Omental fat pad (tissue), 4 donors: ENCODE results near the gene ZGPAT. TPM values are rescaled to one million over a fixed set of nuclear protein-coding genes. Genes with fewer than 3 reads are reported as not detected.
A peak's percentile ranks its signal among the peaks of the same experiment; 100 is the strongest.

Source experiments
- ATAC-seq: fragments of 150-250 bp; one replicate; pipeline ENCODE4 v1.9.1; 2016; ENCODE audit warnings: mild to moderate bottlenecking, moderate library complexity; ENCODE audit not compliant: low FRiP score
- DNase-seq: peaks from one replicate; pipeline ENCODE4 v3.0.0-alpha.2; 2019; ENCODE audit warnings: low spot score
- total RNA-seq, 4 donors: library from RNA; depleted of rRNA; stranded (reverse); fragments of >200 nt; gene quantifications; one replicate each; pipeline ENCODE4 v1.1.0, GENCODE V29; 2016
- TF ChIP-seq, protein P1 (sequence below), 3 donors: fragments of 450-650 bp; IDR thresholded peaks; one replicate each; pipeline ENCODE4 v1.5.1; 2016 to 2017; ENCODE audit warnings: antibody characterized with exemption in 3 of 3, mild to moderate bottlenecking in 3 of 3, moderate library complexity in 2 of 3

The ZGPAT gene
- total RNA-seq, 4 donors from 2014 or later = 13.2 to 34.5 (median 20.6) TPM

DNA sequence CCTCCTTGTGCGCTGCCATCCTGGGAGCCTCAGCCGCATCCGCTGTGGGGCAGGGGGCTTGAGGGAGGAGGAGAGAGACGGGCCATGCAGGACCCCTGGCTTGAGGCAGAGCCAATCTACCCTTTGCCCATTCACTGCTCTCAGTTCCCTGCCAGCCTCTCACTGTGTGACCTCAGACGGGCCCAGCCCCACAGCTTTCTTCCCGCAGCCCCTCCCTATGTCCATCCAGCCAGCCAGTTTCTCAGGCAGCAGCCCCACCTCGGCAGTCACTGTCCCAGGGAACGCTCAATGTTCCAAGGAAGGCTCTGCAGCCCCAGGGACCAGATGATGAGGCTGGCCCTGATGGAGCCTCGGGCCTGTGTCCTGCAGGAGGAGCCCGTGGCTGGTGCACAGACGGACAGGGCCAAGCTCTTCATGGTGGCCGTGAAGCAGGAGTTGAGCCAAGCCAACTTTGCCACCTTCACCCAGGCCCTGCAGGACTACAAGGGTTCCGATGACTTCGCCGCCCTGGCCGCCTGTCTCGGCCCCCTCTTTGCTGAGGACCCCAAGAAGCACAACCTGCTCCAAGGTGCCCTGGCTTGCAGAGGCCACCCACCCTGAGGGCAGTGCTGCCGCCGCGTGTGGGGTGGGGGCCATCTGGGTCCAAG is 15.3 kb upstream of the ZGPAT start:
- ATAC-seq (no peak), DNase-seq (no peak)
- TF ChIP-seq, protein P1, sequence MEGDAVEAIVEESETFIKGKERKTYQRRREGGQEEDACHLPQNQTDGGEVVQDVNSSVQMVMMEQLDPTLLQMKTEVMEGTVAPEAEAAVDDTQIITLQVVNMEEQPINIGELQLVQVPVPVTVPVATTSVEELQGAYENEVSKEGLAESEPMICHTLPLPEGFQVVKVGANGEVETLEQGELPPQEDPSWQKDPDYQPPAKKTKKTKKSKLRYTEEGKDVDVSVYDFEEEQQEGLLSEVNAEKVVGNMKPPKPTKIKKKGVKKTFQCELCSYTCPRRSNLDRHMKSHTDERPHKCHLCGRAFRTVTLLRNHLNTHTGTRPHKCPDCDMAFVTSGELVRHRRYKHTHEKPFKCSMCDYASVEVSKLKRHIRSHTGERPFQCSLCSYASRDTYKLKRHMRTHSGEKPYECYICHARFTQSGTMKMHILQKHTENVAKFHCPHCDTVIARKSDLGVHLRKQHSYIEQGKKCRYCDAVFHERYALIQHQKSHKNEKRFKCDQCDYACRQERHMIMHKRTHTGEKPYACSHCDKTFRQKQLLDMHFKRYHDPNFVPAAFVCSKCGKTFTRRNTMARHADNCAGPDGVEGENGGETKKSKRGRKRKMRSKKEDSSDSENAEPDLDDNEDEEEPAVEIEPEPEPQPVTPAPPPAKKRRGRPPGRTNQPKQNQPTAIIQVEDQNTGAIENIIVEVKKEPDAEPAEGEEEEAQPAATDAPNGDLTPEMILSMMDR (IDR thresholded peaks at IDR 0.05) = no peak

GRCh38 chr20:63693083-63693732 is 14.6 kb upstream of the ZGPAT start:
- ATAC-seq (no peak), DNase-seq (no peak)
- TF ChIP-seq, protein P1 (IDR thresholded peaks at IDR 0.05) = no peak

- DNase-seq = no peak
- TF ChIP-seq, protein P1 (IDR thresholded peaks at IDR 0.05) = no peak
- ATAC-seq = no peak
These were observed 13.9 kb upstream of the ZGPAT start for GRCh38 chr20:63693733-63694583.

DNA sequence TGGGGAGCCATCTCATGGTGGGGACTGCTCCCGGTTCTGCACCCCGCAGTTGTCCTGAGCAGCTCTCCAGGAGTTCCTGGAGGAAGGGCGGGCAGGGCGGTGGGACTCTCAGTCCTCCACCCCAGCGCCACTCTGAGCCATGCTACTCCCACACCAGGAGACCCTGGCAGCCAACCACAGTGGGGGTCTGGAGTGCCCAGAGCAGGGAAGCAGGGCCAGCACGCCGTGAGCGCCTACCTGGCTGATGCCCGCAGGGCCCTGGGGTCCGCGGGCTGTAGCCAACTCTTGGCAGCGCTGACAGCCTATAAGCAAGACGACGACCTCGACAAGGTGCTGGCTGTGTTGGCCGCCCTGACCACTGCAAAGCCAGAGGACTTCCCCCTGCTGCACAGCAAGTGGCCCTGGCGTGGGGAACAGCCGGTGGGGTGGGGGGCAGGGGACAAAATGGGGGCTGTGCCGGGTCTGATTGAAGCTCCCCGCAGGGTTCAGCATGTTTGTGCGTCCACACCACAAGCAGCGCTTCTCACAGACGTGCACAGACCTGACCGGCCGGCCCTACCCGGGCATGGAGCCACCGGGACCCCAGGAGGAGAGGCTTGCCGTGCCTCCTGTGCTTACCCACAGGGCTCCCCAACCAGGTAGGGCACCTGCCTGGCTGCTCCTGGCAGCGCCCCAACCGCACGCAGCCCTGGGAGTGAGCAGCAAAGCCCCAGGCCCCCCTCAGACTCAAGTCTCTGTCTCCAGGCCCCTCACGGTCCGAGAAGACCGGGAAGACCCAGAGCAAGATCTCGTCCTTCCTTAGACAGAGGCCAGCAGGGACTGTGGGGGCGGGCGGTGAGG is 13.0 kb upstream of the ZGPAT start:
- TF ChIP-seq, protein P1 (IDR thresholded peaks at IDR 0.05) = no peak
- ATAC-seq = no peak
- no peak for DNase-seq

GRCh38 chr20:63695424-63696305 is 12.2 kb upstream of the ZGPAT start:
- DNase-seq = no peak
- no peak for ATAC-seq
- TF ChIP-seq, protein P1 (IDR thresholded peaks at IDR 0.05) = no peak

GRCh38 chr20:63696306-63696627 is 11.6 kb upstream of the ZGPAT start:
- no peak for DNase-seq
- ATAC-seq = peak; percentile 30

More at GRCh38 chr20:63696306-63696627, 11.6 kb upstream of the ZGPAT start:
- TF ChIP-seq, protein P1 (IDR thresholded peaks at IDR 0.05) = no peak
